Measurements from ENCODE around the gene CMTM6.

DNA sequence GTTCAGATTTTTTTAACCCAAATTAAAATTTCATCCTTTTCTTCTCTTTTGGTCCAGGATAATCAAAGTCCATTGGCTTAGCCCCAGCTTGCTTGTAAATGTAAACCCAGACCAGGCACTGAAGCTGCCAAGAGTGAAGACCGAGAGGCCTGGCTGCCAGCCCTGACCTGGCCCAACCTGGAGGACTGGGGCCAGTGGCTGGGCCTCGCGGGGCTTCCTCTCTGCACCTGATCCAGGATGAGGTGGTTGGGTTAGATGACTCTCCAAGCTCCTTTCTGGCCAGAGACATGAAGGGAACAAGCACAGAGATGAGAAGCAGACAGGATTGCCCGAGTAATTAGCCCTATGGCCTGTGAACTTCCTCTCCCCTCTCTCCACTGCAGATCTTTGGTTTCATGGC is 50.6 kb downstream of the CMTM6 start:
- TF ChIP-seq, protein P1, sequence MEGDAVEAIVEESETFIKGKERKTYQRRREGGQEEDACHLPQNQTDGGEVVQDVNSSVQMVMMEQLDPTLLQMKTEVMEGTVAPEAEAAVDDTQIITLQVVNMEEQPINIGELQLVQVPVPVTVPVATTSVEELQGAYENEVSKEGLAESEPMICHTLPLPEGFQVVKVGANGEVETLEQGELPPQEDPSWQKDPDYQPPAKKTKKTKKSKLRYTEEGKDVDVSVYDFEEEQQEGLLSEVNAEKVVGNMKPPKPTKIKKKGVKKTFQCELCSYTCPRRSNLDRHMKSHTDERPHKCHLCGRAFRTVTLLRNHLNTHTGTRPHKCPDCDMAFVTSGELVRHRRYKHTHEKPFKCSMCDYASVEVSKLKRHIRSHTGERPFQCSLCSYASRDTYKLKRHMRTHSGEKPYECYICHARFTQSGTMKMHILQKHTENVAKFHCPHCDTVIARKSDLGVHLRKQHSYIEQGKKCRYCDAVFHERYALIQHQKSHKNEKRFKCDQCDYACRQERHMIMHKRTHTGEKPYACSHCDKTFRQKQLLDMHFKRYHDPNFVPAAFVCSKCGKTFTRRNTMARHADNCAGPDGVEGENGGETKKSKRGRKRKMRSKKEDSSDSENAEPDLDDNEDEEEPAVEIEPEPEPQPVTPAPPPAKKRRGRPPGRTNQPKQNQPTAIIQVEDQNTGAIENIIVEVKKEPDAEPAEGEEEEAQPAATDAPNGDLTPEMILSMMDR (IDR thresholded peaks at IDR 0.05) = no peak
- no peak for TF ChIP-seq POLR2A (IDR thresholded peaks at IDR 0.05; ENCODE audit: low read depth)

Measured in esophagus muscularis mucosa (tissue), 3 donors.